Cerebellar cortex (tissue), 1 donor: ENCODE results near the gene ATP11B.
"Not testable (repeated sequence)": the region's sequence is repeated elsewhere in the genome, so short reads cannot be mapped to it uniquely, and the experiment has no call there.

Experiments
- DNase-seq: peaks from one replicate; pipeline ENCODE4 v3.0.0-alpha.2; 2015; ENCODE audit warnings: low spot score

Gene ATP11B

DNA sequence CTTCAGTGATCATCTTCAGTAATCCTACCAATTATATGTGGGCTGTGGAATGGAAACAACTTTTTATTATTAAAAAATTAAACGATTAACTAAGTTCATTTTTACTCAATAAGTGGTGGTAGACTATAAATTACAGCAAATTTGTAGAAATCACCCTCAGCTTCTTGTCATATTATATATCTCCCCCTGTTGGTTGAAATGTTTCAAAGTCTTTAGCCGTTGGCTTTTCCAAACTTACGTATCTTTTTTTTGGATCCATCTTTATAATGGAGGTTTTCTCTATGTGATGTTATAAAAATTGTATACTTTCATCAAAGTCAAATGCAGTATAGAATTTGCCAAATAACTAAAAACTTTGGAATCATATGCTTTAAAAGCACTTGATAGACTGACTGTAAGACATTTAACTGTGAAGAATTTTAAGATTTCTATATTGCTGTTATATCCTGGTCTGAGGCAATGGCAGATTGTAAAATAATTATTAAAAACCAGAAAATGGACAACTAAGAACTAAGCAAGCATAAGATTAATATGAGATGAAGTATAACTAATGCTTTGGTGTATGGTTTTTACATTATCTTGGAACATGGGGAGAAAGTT, 44.7 kb downstream of the ATP11B start:
- peak; percentile 20 for DNase-seq

- DNase-seq, result no peak
Observed at GRCh38 chr3:182843478-182843877, 50.2 kb downstream of the ATP11B start.

DNA sequence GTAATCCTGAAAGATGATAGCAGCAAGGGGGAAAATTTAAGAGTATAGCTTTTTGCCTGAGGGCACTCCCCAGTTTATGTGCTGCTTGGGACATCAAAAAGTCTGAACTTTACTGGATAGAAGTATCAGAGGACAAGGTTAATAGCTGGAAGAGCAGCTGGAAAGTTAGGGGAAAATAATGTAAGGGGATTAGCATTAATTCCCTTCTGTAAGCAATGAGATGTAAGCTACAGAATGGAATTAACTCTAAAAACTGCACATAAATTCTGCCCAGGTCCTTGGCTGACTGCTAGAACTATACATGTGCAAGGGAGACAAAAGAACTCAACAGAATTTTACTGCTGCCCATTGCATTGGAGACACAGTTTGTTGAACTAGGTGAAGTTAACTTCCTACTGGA, 55.6 kb downstream of the ATP11B start:
- no peak for DNase-seq

GRCh38 chr3:182855076-182855475, 61.8 kb downstream of the ATP11B start:
- DNase-seq, result no peak

- DNase-seq, result no peak
Observed at GRCh38 chr3:182861348-182861747, 68.0 kb downstream of the ATP11B start.

DNA sequence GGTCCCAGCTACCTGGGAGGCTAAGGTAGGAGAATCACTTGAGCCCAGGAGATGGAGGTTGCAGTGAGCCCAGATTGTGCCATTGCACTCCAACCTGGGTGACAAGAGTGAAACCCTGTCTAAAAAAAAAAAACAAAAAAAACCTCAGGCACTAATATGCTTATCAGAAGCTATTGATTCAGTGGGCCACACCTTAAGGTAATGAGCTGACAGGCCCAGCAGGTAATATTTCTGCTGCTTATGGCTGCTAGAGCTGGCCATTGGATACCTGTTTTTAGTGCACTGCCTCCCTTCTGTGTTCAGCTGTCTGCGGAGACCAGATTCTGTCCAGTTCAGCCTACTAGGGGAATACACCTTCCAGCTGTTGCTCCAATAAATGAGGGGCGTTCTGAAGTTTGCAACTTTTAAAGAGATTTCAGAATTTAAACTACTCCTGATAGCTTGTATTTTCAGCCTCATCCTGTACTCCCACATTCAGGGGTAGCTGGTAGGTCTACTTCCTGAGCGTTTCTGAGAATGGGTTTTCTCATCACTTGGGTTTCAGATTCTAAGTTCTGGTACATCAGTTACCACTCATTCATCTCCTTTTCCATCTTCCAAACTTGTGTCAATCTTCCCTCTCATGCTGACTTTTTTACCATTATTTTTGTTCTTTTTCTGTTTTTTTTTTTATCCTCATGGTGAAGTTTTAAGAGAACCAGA, 69.0 kb downstream of the ATP11B start:
- no peak for DNase-seq

GRCh38 chr3:182869059-182869458, 75.8 kb downstream of the ATP11B start:
- no peak for DNase-seq

DNA sequence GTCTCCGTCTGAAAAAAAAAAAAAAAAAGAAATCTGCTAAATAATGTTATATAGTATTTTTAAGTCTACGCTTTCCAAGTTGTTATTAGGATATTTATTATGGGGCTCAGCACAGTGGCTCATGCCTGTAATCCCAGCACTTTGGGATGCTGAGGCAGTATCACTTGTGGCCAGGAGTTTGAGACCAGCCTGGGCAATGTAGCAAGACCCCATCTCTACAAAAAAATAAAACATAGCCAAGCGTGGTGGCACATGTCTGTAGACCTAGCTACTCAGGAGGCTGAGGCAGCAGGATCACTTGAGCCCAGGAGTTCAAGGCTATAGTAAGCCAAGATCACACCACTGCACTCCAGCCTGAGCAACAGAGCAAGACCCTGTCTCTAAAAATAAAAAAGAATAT, 77.6 kb downstream of the ATP11B start:
- not testable (repeated sequence) for DNase-seq

- DNase-seq, result no peak
Observed at GRCh38 chr3:182879031-182879611, 85.8 kb downstream of the ATP11B start.

DNA sequence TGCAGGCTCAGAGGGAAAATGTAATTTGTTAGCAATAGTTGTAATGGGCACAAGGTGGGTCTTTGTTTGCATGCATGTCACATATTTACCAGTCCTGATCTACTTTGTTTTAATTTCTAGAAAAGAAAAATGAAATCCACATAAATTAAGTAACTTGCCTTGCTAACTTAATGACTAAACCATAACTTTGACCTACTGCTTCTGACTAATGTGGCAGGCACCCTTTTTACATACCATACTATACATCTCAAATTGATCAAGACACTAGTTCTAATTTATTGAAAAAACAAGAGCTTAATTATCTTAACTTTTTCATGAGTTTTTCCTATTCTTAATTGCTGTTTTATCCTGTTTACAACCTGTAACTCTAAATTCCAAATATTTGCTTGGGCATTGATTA, 93.2 kb downstream of the ATP11B start:
- DNase-seq, result no peak

GRCh38 chr3:182889948-182890629, 96.8 kb downstream of the ATP11B start:
- no peak for DNase-seq

- DNase-seq, result no peak
Observed at GRCh38 chr3:182891364-182891763, 98.1 kb downstream of the ATP11B start.

DNA sequence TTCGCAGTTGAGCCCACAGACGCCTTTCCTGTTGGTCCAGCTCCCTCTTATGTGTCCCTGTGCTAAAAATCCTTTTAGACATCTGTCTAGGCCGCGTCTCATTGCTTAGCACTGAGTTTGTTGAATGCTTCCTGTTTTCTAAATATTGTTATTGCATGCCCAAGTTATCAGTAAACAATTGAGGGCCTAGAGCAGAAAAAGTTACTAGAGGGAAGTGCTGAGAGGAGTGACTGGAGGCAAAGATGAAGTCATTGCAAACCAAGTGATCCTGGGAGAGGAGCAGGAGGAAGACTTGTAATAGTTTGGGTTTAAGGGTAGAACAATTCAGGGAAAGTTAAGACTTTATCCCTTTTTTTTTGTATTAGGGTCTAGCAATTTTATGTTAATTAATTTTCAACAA, 98.9 kb downstream of the ATP11B start:
- no peak for DNase-seq

DNA sequence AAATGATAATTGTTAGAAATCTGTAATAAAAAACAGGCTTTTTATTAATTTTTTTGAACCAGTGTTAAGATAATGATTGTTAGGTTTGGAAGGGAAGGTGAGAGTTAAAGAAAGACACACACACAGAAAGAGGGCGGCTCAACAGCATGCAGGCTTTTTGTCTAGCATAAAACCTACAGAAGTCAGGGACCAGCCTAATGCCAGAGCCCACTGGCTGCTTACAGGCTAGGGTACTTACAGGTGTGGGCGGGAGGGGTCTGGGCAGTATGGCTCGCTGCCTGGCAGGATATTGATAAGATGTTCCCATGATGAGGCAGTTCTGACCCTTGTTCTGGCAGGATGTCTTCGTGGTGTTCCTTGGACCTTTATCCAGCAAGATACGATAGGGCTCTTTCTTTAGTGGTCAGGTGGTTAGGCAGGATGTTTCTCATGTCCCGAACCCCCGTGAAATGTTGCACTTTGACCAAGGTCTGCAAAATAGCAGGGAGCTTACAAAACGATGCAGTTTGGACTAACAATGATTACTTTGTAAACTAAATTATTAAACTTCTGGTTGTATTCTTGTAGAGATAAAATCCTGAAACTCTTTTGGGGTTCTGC, 102.3 kb downstream of the ATP11B start:
- no peak for DNase-seq

GRCh38 chr3:182896553-182896952, 103.2 kb downstream of the ATP11B start:
- DNase-seq, result no peak

GRCh38 chr3:182902236-182902635, 108.9 kb downstream of the ATP11B start:
- no peak for DNase-seq

DNA sequence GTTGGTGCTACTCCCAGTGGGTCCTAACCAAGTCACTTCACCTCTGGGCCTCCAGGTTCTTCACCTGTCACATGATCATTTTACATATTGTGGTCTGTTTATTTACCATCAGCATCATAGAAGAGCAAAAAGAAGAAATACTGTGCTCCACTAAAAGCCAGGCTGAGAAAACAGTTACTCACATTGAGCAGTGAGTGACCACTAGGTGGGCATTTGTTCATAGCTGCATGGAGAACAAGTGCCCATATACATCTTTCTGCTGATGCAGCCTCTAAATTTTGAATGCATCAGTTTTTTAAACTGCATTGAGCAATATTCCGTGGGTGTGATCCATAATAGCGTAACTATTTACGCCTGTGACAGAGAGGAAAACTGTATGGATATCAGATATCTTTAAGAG, 110.9 kb downstream of the ATP11B start:
- DNase-seq, result peak; percentile 9

DNA sequence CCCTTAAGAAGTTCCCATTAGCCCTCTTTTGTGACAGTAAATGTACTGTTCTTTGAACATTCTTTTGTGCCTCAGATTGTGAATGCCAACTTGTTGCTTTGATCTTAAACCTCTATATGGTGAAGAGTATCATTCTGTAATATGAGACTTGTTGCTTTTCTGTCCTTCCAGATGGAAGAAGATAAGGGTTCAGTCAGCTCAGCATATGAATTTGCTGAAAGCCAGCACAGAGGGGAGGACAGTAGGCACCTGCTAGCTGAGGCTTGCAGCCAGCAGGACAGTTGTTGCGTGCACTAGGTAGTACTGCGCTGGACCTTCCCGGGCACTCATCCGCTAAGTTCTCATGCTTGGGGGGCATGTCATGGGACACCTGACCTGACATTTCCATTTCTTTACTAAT, 112.3 kb downstream of the ATP11B start:
- no peak for DNase-seq

GRCh38 chr3:182906036-182906435, 112.7 kb downstream of the ATP11B start:
- DNase-seq, result no peak

DNA sequence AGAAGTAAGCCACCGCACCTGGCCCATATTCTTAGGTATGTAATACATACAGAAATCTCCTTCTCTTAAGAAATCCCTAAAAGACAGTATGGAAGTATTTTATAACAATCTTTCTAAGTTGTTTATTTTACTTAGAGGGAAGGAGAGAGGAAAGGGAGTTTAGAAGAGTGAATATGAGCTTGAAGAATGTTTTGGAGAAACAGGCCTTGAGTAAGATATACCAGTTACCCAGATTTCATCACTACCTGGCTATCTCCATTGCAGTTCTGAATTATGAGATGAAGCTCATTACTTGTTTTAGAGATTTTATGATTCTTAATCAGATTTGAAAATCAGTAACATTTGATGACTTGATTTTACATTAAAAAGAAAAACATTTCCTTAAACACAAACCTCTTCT, 115.2 kb downstream of the ATP11B start:
- no peak for DNase-seq

DNA sequence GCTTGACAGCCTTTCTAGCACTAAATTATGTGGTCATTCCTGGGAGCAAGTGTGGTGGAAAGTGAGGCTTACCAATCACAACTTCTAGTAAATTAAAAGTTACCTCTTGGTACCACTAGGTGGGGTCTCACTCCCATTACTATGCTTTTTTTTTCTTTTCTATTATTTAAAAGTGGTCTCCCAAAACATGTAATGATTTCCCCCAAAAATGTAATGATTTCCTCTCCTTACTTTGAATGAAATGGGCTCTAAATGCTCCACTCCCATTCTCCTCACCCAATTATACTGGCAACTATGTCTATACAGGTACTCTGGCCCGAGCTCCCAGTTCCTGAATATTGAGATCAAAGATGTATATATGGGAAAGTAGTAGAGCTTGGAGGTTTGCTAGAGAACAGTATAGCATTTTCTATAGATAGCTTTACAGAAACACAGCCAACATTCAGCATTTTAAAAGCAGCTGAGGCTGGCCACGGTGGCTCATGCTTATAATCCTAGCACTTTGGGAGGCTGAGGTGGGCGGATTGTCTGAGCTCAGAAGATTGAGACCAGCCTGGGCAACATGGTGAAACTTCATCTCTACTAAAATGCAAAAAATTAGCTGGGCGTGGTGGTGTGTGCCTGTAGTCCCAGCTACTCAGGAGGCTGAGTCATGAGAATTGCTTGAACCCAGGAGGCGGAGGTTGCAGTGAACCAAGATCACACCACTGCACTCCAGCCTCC, 116.2 kb downstream of the ATP11B start:
- peak; percentile 16 for DNase-seq
